ENCODE measurements around the gene ANKRD12. TPM values are rescaled to one million over a fixed set of nuclear protein-coding genes. Genes with fewer than 3 reads are reported as not detected.

Gene ANKRD12
- total RNA-seq, 1 experiment from 2014 or later: 16.8 TPM

Small RNA genes within 50 kb of the gene (small RNA-seq; reads per million reads assigned to genes)
- not detected for gene RF00019

Other genes starting within 250 kb of the ANKRD12 start
- gene NDUFV2, start 34.1 kb upstream of the ANKRD12 start, total RNA-seq (2014; rRNA removed; shearing (Covaris generic); ENCODE audit: low replicate concordance): 88.7 and 139 TPM in 2 replicates
- gene TWSG1, start 198.0 kb downstream of the ANKRD12 start, total RNA-seq (2014; rRNA removed; shearing (Covaris generic); ENCODE audit: low replicate concordance): 14.6 and 16.0 TPM in 2 replicates